ENCODE results near the gene BAG2. TPM values are rescaled to one million over a fixed set of nuclear protein-coding genes. Genes with fewer than 3 reads are reported as not detected.

BAG2 gene
- total RNA-seq, 1 experiment from 2014 or later, result 10.4 TPM

DNA sequence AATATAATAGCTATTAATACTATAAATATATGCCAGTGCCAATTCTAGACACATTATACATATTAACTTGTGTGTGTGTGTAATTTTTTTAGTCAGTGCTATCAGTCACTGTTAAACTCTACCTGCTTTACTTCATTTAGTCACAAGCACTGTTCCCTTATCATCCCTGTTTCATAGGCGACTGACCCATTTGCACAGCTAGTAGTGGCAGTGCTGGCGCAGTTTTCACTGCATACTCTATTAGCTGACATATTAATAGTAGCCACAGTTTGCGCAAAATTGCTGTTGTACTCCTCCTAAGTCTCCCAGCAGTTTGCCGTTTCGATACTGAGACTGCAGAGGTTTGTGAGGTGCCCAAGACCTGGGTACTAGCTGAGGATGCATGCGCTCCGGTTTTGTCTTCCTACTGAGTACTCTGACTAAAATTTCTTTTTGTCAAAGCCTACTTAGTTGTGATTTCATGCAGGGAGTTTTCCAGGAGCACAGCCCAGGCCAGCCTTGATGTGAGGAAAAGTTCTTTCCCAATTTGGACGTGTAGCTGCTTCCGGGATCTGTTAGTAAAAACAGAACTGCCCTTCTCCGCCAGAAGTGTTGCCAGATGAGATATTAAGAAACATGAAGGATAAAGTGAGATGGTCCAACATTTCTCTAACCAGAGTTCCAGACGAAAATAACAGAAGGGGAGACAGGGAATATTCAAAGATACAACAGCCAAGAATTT lies 5.6 kb downstream of the BAG2 start:
- ATAC-seq, result no peak
- no TSS peak for BruUV-seq (replicated peaks)
- Histone ChIP-seq H3K4me1 (ENCODE audit: insufficient read depth, low read length) (peaks cover 14% of the 10 kb centered on the region), H4K20me1 (ENCODE audit: low read length) (0 out of 2 replicates have a peak, but pooled peaks cover 8% of the 10 kb centered on the region), H2AFZ (ENCODE audit: low read length) (no peak overlapping the region), H3K9me2 (replicated peaks; ENCODE audit: low read length) (no peaks in the 10 kb centered on the region), H3K79me2 (ENCODE audit: low read length) (peaks cover 91% of the 10 kb centered on the region), H3K27me3 (ENCODE audit: low read length) (no peaks in the 10 kb centered on the region), H3K27ac (ENCODE audit: low read length) (no peak overlapping the region), H3K4me2 (ENCODE audit: low read length) (no peak overlapping the region), H3F3A (ENCODE audit: low read length, unreplicated experiment) (peaks cover 3% of the 10 kb centered on the region), H3K4me3 (ENCODE audit: low read length) (no peak overlapping the region), H3K36me3 (ENCODE audit: low read depth, low read length) (peaks cover 20% of the 10 kb centered on the region; the same call in 1 of the 2 replicates), H3K9me3 (ENCODE audit: low read length) (no peaks in the 10 kb centered on the region), H3K9ac (ENCODE audit: low read length) (no peak overlapping the region)
- no peak for DNase-seq
- ChIA-PET POLR2A (ENCODE audit: unreplicated experiment) (no interaction called here), CTCF (no interaction called here)
- no peak for TF ChIP-seq EZH2 (IDR thresholded peaks at IDR 0.05; ENCODE audit: low read length, unreplicated experiment)
- TF ChIP-seq, protein P1, sequence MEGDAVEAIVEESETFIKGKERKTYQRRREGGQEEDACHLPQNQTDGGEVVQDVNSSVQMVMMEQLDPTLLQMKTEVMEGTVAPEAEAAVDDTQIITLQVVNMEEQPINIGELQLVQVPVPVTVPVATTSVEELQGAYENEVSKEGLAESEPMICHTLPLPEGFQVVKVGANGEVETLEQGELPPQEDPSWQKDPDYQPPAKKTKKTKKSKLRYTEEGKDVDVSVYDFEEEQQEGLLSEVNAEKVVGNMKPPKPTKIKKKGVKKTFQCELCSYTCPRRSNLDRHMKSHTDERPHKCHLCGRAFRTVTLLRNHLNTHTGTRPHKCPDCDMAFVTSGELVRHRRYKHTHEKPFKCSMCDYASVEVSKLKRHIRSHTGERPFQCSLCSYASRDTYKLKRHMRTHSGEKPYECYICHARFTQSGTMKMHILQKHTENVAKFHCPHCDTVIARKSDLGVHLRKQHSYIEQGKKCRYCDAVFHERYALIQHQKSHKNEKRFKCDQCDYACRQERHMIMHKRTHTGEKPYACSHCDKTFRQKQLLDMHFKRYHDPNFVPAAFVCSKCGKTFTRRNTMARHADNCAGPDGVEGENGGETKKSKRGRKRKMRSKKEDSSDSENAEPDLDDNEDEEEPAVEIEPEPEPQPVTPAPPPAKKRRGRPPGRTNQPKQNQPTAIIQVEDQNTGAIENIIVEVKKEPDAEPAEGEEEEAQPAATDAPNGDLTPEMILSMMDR (conservative IDR thresholded peaks at IDR 0.05; ENCODE audit: low read depth, low read length), result no peak
- TF ChIP-seq EZH2phosphoT487 (IDR thresholded peaks at IDR 0.05; ENCODE audit: borderline replicate concordance, low read length), result no peak
- intact Hi-C loops (cut with micrococcal nuclease), result no loop called here

DNA sequence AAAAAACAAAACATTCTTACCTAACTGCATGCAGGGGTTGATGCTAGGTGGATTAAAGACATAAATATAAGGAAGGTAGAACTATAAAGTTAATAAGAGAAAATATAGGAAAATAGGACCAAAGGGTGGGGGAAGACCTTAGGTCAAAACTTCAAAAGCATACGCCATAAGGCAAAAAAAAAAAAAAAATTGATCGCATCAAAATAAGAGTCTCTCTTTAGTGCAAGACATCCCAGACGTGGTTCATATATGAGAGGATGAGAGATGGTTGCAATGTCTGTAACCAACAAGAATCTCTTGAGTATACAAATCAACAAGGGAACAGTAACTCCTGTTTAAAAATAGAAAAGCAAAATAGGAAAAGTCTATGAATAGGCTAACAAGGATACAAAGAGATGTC lies 8.5 kb downstream of the BAG2 start:
- DNase-seq, result no peak
- no peaks in the 10 kb centered on the region for H3K9me3 ChIP-seq (ENCODE audit: low read length)
- peaks cover 4% of the 10 kb centered on the region; the same call in 1 of the 2 replicates for H3K4me1 ChIP-seq (ENCODE audit: insufficient read depth, low read length)
- CTCF ChIA-PET, result no interaction called here
- H3K79me2 ChIP-seq (ENCODE audit: low read length), result peaks cover 62% of the 10 kb centered on the region
- H3K9me2 ChIP-seq (replicated peaks; ENCODE audit: low read length), result no peaks in the 10 kb centered on the region
- H3F3A ChIP-seq (ENCODE audit: low read length, unreplicated experiment), result no peaks in the 10 kb centered on the region
- H3K9ac ChIP-seq (ENCODE audit: low read length), result no peak overlapping the region
- BruUV-seq (replicated peaks), result no TSS peak
- intact Hi-C loops (cut with micrococcal nuclease), result no loop called here
- POLR2A ChIA-PET (ENCODE audit: unreplicated experiment), result no interaction called here
- H3K36me3 ChIP-seq (ENCODE audit: low read depth, low read length), result peaks cover 43% of the 10 kb centered on the region
- ATAC-seq, result no peak
- no peak overlapping the region for H3K4me2 ChIP-seq (ENCODE audit: low read length)
- no peak overlapping the region for H3K27ac ChIP-seq (ENCODE audit: low read length)
- H4K20me1 ChIP-seq (ENCODE audit: low read length), result 0 out of 2 replicates have a peak, but pooled peaks cover 8% of the 10 kb centered on the region
- TF ChIP-seq EZH2phosphoT487 (IDR thresholded peaks at IDR 0.05; ENCODE audit: borderline replicate concordance, low read length), result no peak
- TF ChIP-seq EZH2 (IDR thresholded peaks at IDR 0.05; ENCODE audit: low read length, unreplicated experiment), result no peak
- TF ChIP-seq, protein P1 (conservative IDR thresholded peaks at IDR 0.05; ENCODE audit: low read depth, low read length), result no peak
- H2AFZ ChIP-seq (ENCODE audit: low read length), result no peak overlapping the region
- H3K4me3 ChIP-seq (ENCODE audit: low read length), result no peak overlapping the region
- no peaks in the 10 kb centered on the region for H3K27me3 ChIP-seq (ENCODE audit: low read length)

DNA sequence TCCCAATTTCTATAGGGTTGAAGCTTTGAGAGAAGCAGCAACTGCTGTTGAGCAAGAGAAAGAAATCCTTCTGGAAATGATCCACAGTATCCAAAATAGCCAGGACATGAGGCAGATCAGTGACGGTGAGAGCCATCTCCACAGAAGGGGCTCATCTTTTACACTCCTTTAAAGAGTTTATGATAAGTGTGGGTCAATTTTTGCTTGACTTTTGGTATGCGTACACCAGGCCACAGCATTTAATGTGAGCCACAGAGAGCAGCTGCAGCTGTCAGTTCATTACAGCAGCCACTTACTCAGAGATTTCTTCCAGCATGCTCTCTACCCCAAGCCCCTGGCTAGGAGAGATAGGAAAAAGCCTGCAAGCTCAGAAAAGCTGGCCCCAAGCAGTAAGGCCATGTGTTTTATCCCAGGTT lies 9.9 kb downstream of the BAG2 start:
- peaks cover 43% of the 10 kb centered on the region for H3K36me3 ChIP-seq (ENCODE audit: low read depth, low read length)
- H3K79me2 ChIP-seq (ENCODE audit: low read length), result peaks cover 48% of the 10 kb centered on the region
- no peak overlapping the region for H3K9ac ChIP-seq (ENCODE audit: low read length)
- no peak overlapping the region for H3K27ac ChIP-seq (ENCODE audit: low read length)
- ChIA-PET POLR2A (ENCODE audit: unreplicated experiment) (no interaction called here), CTCF (no interaction called here)
- TF ChIP-seq, protein P1 (conservative IDR thresholded peaks at IDR 0.05; ENCODE audit: low read depth, low read length), result no peak
- no peak for TF ChIP-seq EZH2phosphoT487 (IDR thresholded peaks at IDR 0.05; ENCODE audit: borderline replicate concordance, low read length)
- no peak for TF ChIP-seq EZH2 (IDR thresholded peaks at IDR 0.05; ENCODE audit: low read length, unreplicated experiment)
- no peaks in the 10 kb centered on the region for H3K4me1 ChIP-seq (ENCODE audit: insufficient read depth, low read length)
- BruUV-seq (replicated peaks), result no TSS peak
- intact Hi-C loops (cut with micrococcal nuclease), result no loop called here
- H3K27me3 ChIP-seq (ENCODE audit: low read length), result no peaks in the 10 kb centered on the region
- H3K9me3 ChIP-seq (ENCODE audit: low read length), result no peaks in the 10 kb centered on the region
- H4K20me1 ChIP-seq (ENCODE audit: low read length), result 0 out of 2 replicates have a peak, but pooled peaks cover 8% of the 10 kb centered on the region
- ATAC-seq (no peak), DNase-seq (no peak)
- H3K4me3 ChIP-seq (ENCODE audit: low read length), result no peak overlapping the region
- H3K9me2 ChIP-seq (replicated peaks; ENCODE audit: low read length), result no peaks in the 10 kb centered on the region
- no peak overlapping the region for H3K4me2 ChIP-seq (ENCODE audit: low read length)
- no peaks in the 10 kb centered on the region for H3F3A ChIP-seq (ENCODE audit: low read length, unreplicated experiment)
- no peak overlapping the region for H2AFZ ChIP-seq (ENCODE audit: low read length)
